Body of pancreas (tissue), 4 donors: Measurements from ENCODE around the gene RASL12. TPM values are rescaled to one million over a fixed set of nuclear protein-coding genes. Genes with fewer than 3 reads are reported as not detected.
"Not testable (repeated sequence)": the region's sequence is repeated elsewhere in the genome, so short reads cannot be mapped to it uniquely, and the experiment has no call there.

Source experiments
- ATAC-seq: fragments of 150-250 bp; one replicate; pipeline ENCODE4 v1.9.1; 2016
- DNase-seq, 4 donors: peaks; one replicate each; pipeline ENCODE4 v3.0.0-alpha.2; 2019
- H3K27ac ChIP-seq, 4 donors: fragments of 200-600 bp; sonication (generic); 1 replicate in 3 of 4; 2 replicates in 1 of 4; pipeline versions ENCODE4 v1.5.1 to v1.6.1; 2016 to 2019; ENCODE audit warnings: mild to moderate bottlenecking in 1 of 4, mixed read lengths in 1 of 4, moderate library complexity in 1 of 4
- H3K27me3 ChIP-seq, 2 donors: fragments of 200-600 bp; sonication (generic); one replicate each; pipeline ENCODE4 v1.6.0; 2016; ENCODE audit warnings: mild to moderate bottlenecking in 1 of 2
- H3K36me3 ChIP-seq, 2 donors: fragments of 200-600 bp; sonication (generic); replicated peaks in 1 of 2; 2 replicates each; pipeline ENCODE4 v1.5.1; 2016; ENCODE audit warnings: low read depth in 2 of 2; ENCODE audit not compliant: insufficient read depth in 1 of 2
- H3K4me1 ChIP-seq: fragments of 200-600 bp; sonication (generic); one replicate; pipeline ENCODE4 v1.6.0; 2016
- H3K4me3 ChIP-seq, 2 donors: fragments of 200-600 bp; sonication (generic); 1 replicate in 1 of 2; 2 replicates in 1 of 2; pipeline ENCODE4 v1.5.1; 2016 to 2019
- H3K9me3 ChIP-seq, 3 donors: fragments of 200-600 bp; sonication (generic); 1 replicate in 2 of 3; 2 replicates in 1 of 3; pipeline ENCODE4 v1.5.1; 2016
- POLR2A ChIP-seq, 3 donors: fragments of 450-650 bp; IDR thresholded peaks; one replicate each; pipeline ENCODE4 v1.6.1; 2016; ENCODE audit warnings: antibody characterized with exemption in 3 of 3, mild to moderate bottlenecking in 2 of 3
- WGBS, 2 donors: methylation state at CpG; one replicate each; pipeline ENCODE4 v1.1.5; 2017; 5-methylcytosine and 5-hydroxymethylcytosine counted together
- intact Hi-C: fragments of 100-400 bp; cut with DNase I; formaldehyde crosslinking; loops from one replicate; pipeline ENCODE4 v1.15.1; 2023
- total RNA-seq, 2 donors: library from RNA; depleted of rRNA; stranded (reverse); fragments of >200 nt; gene quantifications; one replicate each; pipeline ENCODE4 v1.1.0, GENCODE V29; 2016
- TF ChIP-seq, protein P1 (sequence below), 7 experiments: fragments of 450-650 bp in 4 of 7; fragments of 200-600 bp in 3 of 7; sonication (generic) in 3 of 7; IDR thresholded peaks; one replicate each; pipeline ENCODE4 v1.5.1; 2016 to 2019; ENCODE audit warnings: antibody characterized with exemption in 7 of 7

RASL12 gene
- total RNA-seq, 2 donors from 2014 or later: 3.1 to 4.6 TPM

- Histone ChIP-seq H3K4me3 (no peak overlapping the region), H3K27ac (no peak overlapping the region), H3K9me3 (no peaks in the 10 kb centered on the region), H3K27me3 (no peaks in the 10 kb centered on the region), H3K36me3 (peaks cover 4 to 6% of the 10 kb centered on the region in 2 donors), H3K4me1 (no peaks in the 10 kb centered on the region)
- ATAC-seq (no peak), DNase-seq (no peak)
- no peak for TF ChIP-seq POLR2A (IDR thresholded peaks at IDR 0.05)
- TF ChIP-seq, protein P1, sequence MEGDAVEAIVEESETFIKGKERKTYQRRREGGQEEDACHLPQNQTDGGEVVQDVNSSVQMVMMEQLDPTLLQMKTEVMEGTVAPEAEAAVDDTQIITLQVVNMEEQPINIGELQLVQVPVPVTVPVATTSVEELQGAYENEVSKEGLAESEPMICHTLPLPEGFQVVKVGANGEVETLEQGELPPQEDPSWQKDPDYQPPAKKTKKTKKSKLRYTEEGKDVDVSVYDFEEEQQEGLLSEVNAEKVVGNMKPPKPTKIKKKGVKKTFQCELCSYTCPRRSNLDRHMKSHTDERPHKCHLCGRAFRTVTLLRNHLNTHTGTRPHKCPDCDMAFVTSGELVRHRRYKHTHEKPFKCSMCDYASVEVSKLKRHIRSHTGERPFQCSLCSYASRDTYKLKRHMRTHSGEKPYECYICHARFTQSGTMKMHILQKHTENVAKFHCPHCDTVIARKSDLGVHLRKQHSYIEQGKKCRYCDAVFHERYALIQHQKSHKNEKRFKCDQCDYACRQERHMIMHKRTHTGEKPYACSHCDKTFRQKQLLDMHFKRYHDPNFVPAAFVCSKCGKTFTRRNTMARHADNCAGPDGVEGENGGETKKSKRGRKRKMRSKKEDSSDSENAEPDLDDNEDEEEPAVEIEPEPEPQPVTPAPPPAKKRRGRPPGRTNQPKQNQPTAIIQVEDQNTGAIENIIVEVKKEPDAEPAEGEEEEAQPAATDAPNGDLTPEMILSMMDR (IDR thresholded peaks at IDR 0.05): no peak
- intact Hi-C loops: no loop called here
- 84 to 96% methylated on average over 3 to 6 of the region's 6 CpGs for WGBS, 2 donors
These were observed 28.9 kb upstream of the RASL12 start for GRCh38 chr15:65096481-65097385.

DNA sequence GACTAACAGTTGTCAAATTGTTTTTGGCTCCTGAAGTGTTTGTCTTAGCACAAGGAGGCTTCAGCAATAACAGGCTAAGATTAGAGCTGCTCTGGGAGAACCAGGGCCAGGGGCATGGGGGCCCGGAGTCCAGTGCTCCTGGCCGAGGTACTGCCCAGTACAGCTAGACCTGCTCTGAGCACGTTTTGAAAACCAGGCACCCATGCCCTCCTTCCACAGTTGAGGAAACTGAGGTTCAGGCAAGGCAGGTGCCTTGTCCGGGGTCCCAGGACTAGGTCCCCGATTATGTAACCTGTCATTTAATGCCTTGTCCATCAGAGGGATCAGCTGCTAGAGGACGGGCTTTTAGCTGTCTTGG, 27.9 kb upstream of the RASL12 start:
- no peak for DNase-seq
- Histone ChIP-seq H3K27me3 (no peaks in the 10 kb centered on the region), H3K9me3 (no peaks in the 10 kb centered on the region), H3K4me3 (no peak overlapping the region), H3K27ac (no peak overlapping the region), H3K4me1 (no peaks in the 10 kb centered on the region), H3K36me3 (peaks cover 4 to 6% of the 10 kb centered on the region in 2 donors)
- no peak for ATAC-seq
- TF ChIP-seq, protein P1 (IDR thresholded peaks at IDR 0.05): no peak
- no peak for TF ChIP-seq POLR2A (IDR thresholded peaks at IDR 0.05)
- intact Hi-C loops: no loop called here
- 80 to 93% methylated on average over 1 to 6 of the region's 6 CpGs for WGBS, 2 donors

DNA sequence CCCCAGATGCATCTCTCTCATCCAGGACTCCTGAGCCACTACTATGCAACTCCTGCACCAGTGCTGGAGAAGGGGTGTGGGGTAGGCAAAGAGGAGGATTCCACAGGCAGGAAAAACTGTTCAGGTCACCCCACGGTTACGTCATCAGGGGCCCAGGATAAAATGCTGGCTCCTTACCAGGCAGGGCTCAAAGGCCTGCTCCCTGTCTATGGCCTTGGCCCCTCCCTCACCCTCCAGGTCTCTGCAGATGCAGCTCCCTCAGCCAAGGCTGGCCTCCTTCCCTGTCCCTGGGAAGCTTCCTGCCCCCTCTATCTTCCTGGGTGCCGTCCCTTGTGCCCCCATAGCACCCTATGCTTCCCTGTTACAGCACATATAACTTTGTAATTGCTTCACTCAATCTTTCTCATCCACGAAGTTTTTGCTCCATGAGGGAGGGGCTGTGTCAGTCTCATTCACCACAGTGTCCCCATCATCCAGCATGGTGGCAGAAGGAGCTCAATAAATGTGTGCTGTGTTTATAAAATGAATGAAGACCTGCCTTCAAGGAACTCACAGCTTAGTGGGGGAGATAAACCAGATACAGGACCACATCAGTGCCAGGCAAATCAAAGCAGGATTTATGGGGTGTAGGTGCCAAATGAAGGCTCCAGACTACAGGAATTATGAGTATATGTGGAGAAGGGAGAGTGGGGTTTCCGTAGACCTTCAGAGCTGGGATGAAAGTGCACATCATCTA, 27.4 kb upstream of the RASL12 start:
- Histone ChIP-seq H3K27ac (no peak overlapping the region), H3K4me1 (no peaks in the 10 kb centered on the region), H3K4me3 (no peak overlapping the region), H3K36me3 (peaks cover 4 to 6% of the 10 kb centered on the region in 2 donors), H3K9me3 (no peaks in the 10 kb centered on the region), H3K27me3 (no peaks in the 10 kb centered on the region)
- DNase-seq: no peak
- WGBS, 2 donors: 71 to 77% methylated on average over 4 to 5 of the region's 5 CpGs
- TF ChIP-seq, protein P1 (IDR thresholded peaks at IDR 0.05): no peak
- TF ChIP-seq POLR2A (IDR thresholded peaks at IDR 0.05): no peak
- intact Hi-C loops: no loop called here
- ATAC-seq: no peak

- no peaks in the 10 kb centered on the region for H3K9me3 ChIP-seq
- no peak overlapping the region for H3K27ac ChIP-seq
- H3K27me3 ChIP-seq: no peaks in the 10 kb centered on the region
- DNase-seq: no peak
- WGBS, 2 donors: 92 to 94% methylated on average over 10 to 14 of the region's 14 CpGs
- H3K4me1 ChIP-seq: peaks cover 5% of the 10 kb centered on the region
- intact Hi-C loops: no loop called here
- H3K4me3 ChIP-seq: no peak overlapping the region
- ATAC-seq: no peak
- TF ChIP-seq, protein P1 (IDR thresholded peaks at IDR 0.05): no peak
- TF ChIP-seq POLR2A (IDR thresholded peaks at IDR 0.05): no peak
- H3K36me3 ChIP-seq: peaks cover 2 to 4% of the 10 kb centered on the region in 2 donors
These were observed 26.7 kb upstream of the RASL12 start for GRCh38 chr15:65094294-65094995.

DNA sequence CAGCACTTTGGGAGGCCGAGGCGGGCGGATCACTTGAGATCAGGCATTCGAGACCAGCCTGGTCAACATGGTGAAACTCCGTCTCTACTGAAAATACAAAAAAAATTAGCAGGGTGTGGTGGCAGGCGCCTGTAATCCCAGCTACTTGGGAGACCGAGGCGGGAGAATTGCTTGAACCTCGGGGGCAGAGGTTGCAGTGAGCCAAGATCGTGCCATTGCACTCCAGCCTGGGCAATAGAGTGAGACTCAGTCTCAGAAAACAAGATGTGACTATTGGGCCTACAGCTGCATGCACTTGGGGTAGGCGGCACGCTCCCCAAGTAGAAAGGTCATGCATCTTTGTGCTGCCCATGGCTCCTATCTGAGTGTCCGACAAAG, 26.0 kb upstream of the RASL12 start:
- WGBS, 2 donors: 90 to 91% methylated on average over 11 to 13 of the region's 13 CpGs
- ATAC-seq, H3K4me3 ChIP-seq, H3K9me3 ChIP-seq, H3K27ac ChIP-seq, H3K27me3 ChIP-seq, intact Hi-C loops, H3K36me3 ChIP-seq, H3K4me1 ChIP-seq, DNase-seq: not testable (repeated sequence)
